Memory B cell (primary cell): ENCODE measurements around the gene NDN.
"Not testable (repeated sequence)": the region's sequence is repeated elsewhere in the genome, so short reads cannot be mapped to it uniquely, and the experiment has no call there.

Experiments used
- ATAC-seq: fragments of 150-1000 bp; cut with Tn5 transposase; 2 replicates; pipeline ENCODE4 v1.10.0; 2021; ENCODE audit warnings: low read depth, mild to moderate bottlenecking, moderate library complexity
- DNase-seq, 2 donors: peaks; one replicate each; pipeline ENCODE4 v3.0.0; 2022; ENCODE audit warnings: low spot score in 2 of 2
- H3K27ac Mint-ChIP-seq: one replicate; pipeline ENCODE4 v1.8.0; 2022; ENCODE audit warnings: mild to moderate bottlenecking, moderate library complexity, mixed read lengths
- H3K27me3 Mint-ChIP-seq: one replicate; pipeline ENCODE4 v1.8.0; 2022; ENCODE audit warnings: mixed read lengths
- H3K36me3 Mint-ChIP-seq: one replicate; pipeline ENCODE4 v1.8.0; 2022; ENCODE audit warnings: mild to moderate bottlenecking, mixed read lengths
- H3K4me1 Mint-ChIP-seq: one replicate; pipeline ENCODE4 v1.8.0; 2022; ENCODE audit warnings: mixed read lengths
- H3K4me3 Mint-ChIP-seq: one replicate; pipeline ENCODE4 v1.8.0; 2022; ENCODE audit warnings: mild to moderate bottlenecking, moderate library complexity, mixed read lengths
- H3K9me3 Mint-ChIP-seq: one replicate; pipeline ENCODE4 v1.8.0; 2022; ENCODE audit warnings: mixed read lengths

NDN gene, protein sequence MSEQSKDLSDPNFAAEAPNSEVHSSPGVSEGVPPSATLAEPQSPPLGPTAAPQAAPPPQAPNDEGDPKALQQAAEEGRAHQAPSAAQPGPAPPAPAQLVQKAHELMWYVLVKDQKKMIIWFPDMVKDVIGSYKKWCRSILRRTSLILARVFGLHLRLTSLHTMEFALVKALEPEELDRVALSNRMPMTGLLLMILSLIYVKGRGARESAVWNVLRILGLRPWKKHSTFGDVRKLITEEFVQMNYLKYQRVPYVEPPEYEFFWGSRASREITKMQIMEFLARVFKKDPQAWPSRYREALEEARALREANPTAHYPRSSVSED

DNA sequence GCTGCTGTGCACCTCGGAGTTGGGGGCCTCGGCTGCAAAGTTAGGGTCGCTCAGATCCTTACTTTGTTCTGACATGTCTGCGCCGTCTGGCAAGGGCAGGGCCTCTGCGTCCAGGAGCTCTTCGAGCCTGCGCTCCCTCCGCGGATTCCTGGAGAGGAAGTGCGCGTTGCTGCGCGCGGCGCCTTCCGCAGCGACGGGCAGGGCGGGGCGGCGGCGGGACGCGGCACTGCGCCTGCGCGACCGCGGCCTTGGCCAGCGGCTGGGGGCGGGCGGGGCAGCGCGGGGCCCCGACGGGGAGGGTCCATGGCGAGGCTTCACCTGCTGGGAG, at the start of gene NDN:
Gene NDN, minus strand, starts transcription at position 163 of the 328 bp plus-strand sequence. Its CDS starts 88 bp downstream, at position 75.
- H3K4me1 Mint-ChIP-seq = no peaks in the 10 kb centered on the region
- no peak for ATAC-seq
- H3K9me3 Mint-ChIP-seq = no peaks in the 10 kb centered on the region
- no peaks in the 10 kb centered on the region for H3K27me3 Mint-ChIP-seq
- no peak for DNase-seq
- no peak within 1 kb of the TSS for H3K27ac Mint-ChIP-seq
- H3K36me3 Mint-ChIP-seq = no peaks in the 10 kb centered on the region
- H3K4me3 Mint-ChIP-seq = no peak within 1 kb of the TSS

DNA sequence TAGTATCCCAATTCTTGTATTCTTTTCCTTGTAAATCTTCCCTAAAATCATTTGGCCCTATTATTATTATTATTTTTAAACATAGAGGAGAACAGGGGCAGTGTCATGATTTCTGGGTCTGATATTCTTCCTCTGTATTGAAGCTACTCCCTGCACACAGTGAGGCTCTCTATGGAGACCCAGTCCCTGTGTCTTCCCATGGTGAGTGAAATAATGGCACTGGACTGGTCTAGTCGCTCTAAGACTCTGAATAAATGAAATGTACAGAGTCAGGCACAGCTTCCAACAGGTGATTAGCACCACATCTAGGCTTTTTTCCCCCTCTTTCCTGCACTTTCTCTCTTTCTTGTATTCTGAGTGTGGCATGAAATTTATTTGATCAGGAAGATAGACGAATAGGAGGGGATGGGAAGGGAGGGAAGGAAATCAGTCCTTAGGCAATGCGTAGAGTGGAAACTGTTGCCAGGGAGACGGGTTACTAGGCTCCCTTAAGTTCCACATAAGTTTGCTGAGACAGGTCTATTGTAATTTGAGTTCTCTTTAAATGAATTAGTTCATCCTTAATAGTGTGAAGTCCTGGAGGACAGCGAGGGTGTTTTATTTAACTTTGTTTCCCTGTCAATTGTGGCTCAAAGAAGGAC, 49.0 kb upstream of the NDN start:
- Mint-ChIP-seq H3K4me1 (no peaks in the 10 kb centered on the region), H3K36me3 (no peaks in the 10 kb centered on the region), H3K27ac (no peak overlapping the region), H3K27me3 (no peaks in the 10 kb centered on the region), H3K9me3 (peaks cover 4% of the 10 kb centered on the region), H3K4me3 (no peak overlapping the region)
- ATAC-seq (no peak), DNase-seq (no peak)

DNA sequence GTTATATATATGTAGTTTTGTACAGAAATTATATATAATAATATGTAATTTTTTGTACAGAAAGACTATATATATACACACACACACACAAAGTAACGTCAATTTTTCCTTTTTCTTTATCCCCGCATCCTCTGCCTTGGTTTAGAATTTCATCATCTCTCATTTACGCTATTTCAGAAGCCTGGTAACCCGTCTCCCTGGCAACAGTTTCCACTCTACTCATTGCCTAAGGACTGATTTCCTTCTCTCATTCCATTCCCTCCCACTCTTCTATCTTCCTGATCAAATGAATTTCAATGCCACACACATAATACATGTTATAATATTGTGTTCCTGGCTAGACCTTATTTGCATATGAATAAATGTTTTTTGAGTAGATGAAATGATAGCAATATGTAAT, 47.8 kb upstream of the NDN start:
- no peaks in the 10 kb centered on the region for H3K27me3 Mint-ChIP-seq
- H3K4me3 Mint-ChIP-seq = no peak overlapping the region
- DNase-seq (no peak), ATAC-seq (no peak)
- no peaks in the 10 kb centered on the region for H3K4me1 Mint-ChIP-seq
- H3K36me3 Mint-ChIP-seq = no peaks in the 10 kb centered on the region
- no peak overlapping the region for H3K27ac Mint-ChIP-seq
- H3K9me3 Mint-ChIP-seq = peaks cover 3% of the 10 kb centered on the region

DNA sequence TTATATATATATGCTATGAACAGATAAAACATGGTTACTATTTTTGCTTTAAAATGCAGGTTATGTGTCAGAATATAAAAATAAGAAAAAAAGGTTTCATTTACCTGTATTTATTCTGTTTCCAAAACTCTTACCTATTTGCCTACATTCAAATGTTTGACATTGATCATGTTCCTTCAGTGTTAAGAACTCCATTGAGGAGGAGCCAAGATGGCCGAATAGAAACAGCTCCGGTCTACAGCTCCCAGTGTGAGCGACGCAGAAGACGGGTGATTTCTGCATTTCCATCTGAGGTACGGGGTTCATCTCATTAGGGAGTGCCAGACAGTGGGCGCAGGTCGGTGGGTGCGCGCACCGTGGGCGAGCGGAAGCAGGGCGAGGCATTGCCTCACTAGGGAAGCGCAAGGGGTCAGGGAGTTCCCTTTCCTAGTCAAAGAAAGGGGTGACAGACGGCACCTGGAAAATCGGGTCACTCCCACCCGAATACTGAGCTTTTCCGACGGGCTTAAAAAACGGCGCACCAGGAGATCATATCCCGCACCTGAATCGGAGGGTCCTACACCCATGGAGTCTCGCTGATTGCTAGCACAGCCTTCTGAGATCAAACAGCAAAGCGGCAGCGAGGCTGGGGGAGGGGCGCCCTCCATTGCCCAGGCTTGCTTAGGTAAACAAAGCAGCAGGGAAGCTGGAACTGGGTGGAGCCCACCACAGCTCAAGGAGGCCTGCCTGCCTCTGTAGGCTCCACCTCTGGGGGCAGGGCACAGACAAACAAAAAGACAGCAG, 27.0 kb upstream of the NDN start:
- not testable (repeated sequence) for ATAC-seq, H3K9me3 Mint-ChIP-seq, H3K27ac Mint-ChIP-seq, DNase-seq, H3K4me1 Mint-ChIP-seq, H3K36me3 Mint-ChIP-seq, H3K27me3 Mint-ChIP-seq, H3K4me3 Mint-ChIP-seq

DNA sequence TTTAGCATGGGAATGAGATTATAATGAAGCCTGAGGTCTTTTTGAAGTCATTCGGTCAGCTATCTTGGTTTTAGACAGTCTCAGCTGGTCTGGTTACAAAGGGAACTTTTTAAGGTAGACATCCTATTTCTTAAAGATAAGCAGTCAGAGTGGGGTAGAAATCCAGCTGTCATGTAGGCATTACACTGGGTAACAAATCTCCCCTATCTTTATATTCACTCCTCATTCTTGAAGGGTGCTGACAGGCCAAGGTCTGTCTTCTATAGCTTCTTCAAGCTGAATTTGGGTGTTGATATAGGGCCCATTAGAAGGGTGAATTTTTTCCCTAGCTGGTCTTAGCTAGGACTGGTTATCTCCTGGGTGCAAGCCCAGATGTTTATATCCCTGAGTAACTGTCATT, 21.2 kb upstream of the NDN start:
- peaks cover 2% of the 10 kb centered on the region for H3K9me3 Mint-ChIP-seq
- no peaks in the 10 kb centered on the region for H3K4me1 Mint-ChIP-seq
- no peak for ATAC-seq
- H3K27ac Mint-ChIP-seq = no peak overlapping the region
- H3K27me3 Mint-ChIP-seq = no peaks in the 10 kb centered on the region
- no peak for DNase-seq
- H3K4me3 Mint-ChIP-seq = no peak overlapping the region
- H3K36me3 Mint-ChIP-seq = no peaks in the 10 kb centered on the region

DNA sequence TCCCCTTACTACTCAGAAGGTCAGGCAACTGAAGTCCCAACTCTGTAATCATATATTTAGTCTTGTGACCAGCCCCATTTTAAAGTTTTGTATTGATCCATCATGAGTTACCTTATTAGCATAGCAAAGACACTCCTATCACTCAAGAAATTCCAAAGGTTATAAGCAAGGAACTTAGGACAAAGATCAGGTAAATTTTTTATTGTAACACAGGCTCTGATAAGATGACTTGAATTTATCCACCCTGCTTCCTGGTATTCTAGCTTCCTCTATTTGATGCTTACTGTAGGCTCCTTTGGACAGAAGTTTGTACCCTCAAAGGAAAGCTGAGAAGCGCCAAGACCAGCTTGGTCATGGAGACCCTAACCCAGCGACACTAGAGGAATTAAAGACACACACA, 8.2 kb upstream of the NDN start:
- H3K4me1 Mint-ChIP-seq = no peaks in the 10 kb centered on the region
- ATAC-seq (no peak), DNase-seq (no peak)
- H3K27ac Mint-ChIP-seq = no peak overlapping the region
- no peaks in the 10 kb centered on the region for H3K36me3 Mint-ChIP-seq
- no peaks in the 10 kb centered on the region for H3K27me3 Mint-ChIP-seq
- no peak overlapping the region for H3K4me3 Mint-ChIP-seq
- H3K9me3 Mint-ChIP-seq = peaks cover 4% of the 10 kb centered on the region

DNA sequence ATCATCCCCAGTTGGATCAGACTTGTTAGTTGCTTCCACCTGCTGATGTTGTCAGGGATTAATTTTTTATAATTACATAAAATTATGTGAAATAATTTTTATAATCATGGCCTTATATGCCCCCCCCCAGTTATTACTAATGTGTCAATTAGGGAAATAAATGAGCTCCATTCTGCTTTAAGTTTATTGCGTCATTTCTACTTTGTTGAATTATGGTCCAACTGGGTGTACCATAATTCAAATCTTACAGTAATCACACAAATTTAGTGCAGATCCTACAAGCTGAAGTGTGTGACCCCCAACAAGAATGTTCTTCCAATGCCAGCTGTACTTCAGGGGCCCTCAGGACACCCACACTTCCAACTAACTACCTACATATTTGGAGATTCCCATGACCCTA, 7.5 kb upstream of the NDN start:
- no peak for ATAC-seq
- no peak overlapping the region for H3K4me3 Mint-ChIP-seq
- no peaks in the 10 kb centered on the region for H3K27me3 Mint-ChIP-seq
- H3K27ac Mint-ChIP-seq = no peak overlapping the region
- H3K36me3 Mint-ChIP-seq = no peaks in the 10 kb centered on the region
- H3K4me1 Mint-ChIP-seq = no peaks in the 10 kb centered on the region
- H3K9me3 Mint-ChIP-seq = peaks cover 4% of the 10 kb centered on the region
- DNase-seq = no peak

DNA sequence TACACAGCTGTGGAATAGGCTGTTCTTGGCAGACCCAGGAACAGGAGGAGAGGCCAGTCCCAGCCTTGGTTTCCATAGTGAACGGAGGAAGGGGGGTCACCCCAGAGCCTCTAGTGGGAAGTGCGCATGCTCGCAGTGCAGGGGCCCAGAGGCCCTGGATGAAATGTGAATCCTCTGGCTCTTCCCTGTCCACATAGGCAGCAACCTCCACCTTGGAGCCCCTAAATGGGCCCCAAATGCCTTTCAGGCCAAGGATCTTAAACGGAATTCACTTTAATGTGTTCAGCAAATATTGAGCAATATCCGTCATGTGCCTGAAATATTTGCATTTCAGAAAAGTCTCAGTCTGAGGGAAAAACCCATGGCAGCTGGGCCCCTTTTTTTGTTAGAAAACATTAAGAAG, 3.3 kb upstream of the NDN start:
- no peak overlapping the region for H3K27ac Mint-ChIP-seq
- H3K4me1 Mint-ChIP-seq = no peaks in the 10 kb centered on the region
- no peaks in the 10 kb centered on the region for H3K36me3 Mint-ChIP-seq
- ATAC-seq (no peak), DNase-seq (no peak)
- H3K9me3 Mint-ChIP-seq = peaks cover 4% of the 10 kb centered on the region
- H3K27me3 Mint-ChIP-seq = no peaks in the 10 kb centered on the region
- H3K4me3 Mint-ChIP-seq = no peak overlapping the region

DNA sequence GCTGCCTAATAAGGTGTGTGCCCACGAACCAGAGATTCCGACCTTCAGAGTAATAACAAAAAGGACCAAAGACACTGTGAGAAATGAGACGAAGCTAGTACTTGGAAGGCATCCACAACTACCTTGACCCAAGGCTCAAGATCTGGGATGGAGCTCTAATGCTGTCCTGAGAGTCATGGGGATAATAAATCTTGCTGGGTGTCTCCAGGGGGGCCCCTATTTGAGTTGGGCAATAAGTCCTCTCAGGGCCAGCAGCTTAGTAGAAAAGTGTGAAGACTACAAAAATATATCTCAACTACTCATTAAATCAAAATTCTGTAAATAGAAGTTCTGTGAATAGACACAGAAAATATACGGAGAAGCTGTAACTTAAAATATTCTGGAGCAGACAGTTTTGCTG, 2.9 kb upstream of the NDN start:
- H3K4me1 Mint-ChIP-seq = no peaks in the 10 kb centered on the region
- peaks cover 3% of the 10 kb centered on the region for H3K9me3 Mint-ChIP-seq
- DNase-seq = no peak
- H3K36me3 Mint-ChIP-seq = no peaks in the 10 kb centered on the region
- ATAC-seq = no peak
- H3K27ac Mint-ChIP-seq = no peak overlapping the region
- H3K4me3 Mint-ChIP-seq = no peak overlapping the region
- H3K27me3 Mint-ChIP-seq = no peaks in the 10 kb centered on the region

DNA sequence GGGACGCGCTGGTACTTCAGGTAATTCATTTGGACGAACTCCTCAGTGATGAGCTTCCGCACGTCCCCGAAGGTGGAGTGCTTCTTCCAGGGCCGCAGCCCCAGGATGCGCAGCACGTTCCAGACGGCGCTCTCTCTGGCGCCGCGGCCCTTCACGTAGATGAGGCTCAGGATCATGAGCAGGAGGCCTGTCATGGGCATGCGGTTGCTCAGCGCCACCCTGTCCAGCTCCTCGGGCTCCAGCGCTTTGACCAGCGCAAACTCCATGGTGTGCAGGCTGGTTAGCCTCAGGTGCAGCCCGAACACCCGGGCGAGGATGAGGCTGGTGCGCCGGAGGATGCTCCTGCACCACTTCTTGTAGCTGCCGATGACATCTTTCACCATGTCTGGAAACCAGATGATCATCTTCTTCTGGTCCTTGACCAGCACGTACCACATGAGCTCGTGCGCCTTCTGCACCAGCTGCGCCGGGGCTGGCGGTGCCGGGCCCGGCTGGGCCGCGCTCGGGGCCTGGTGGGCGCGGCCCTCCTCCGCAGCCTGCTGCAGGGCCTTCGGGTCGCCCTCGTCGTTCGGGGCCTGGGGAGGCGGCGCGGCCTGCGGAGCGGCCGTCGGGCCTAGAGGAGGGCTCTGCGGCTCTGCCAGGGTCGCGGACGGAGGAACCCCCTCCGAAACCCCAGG, 501 bp downstream of the NDN start:
- H3K27ac Mint-ChIP-seq = no peak overlapping the region
- DNase-seq = no peak
- H3K4me1 Mint-ChIP-seq = no peaks in the 10 kb centered on the region
- no peaks in the 10 kb centered on the region for H3K27me3 Mint-ChIP-seq
- no peak overlapping the region for H3K4me3 Mint-ChIP-seq
- ATAC-seq = no peak
- H3K36me3 Mint-ChIP-seq = no peaks in the 10 kb centered on the region
- H3K9me3 Mint-ChIP-seq = no peaks in the 10 kb centered on the region

DNA sequence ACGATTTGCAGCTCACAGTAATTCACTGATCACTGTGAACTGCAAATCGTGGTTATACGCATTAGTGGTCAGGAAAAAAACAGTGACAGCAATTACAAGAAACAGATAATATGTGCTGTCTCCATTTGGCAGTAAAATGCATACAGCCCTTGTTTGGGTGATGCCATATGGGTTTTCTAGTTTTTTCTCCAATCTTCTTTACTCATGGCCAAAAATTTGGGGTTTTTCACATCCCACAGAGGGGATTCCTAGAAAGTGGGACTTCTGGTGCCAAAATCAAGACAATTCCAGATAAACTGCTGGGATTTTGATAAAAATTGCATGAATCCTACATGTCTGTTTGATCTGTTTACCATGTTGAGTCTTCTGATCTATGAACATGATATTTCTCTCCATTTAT, 15.6 kb downstream of the NDN start:
- ATAC-seq (no peak), DNase-seq (no peak)
- no peak overlapping the region for H3K27ac Mint-ChIP-seq
- H3K27me3 Mint-ChIP-seq = no peaks in the 10 kb centered on the region
- H3K4me1 Mint-ChIP-seq = no peaks in the 10 kb centered on the region
- no peaks in the 10 kb centered on the region for H3K36me3 Mint-ChIP-seq
- no peak overlapping the region for H3K4me3 Mint-ChIP-seq
- no peaks in the 10 kb centered on the region for H3K9me3 Mint-ChIP-seq

DNA sequence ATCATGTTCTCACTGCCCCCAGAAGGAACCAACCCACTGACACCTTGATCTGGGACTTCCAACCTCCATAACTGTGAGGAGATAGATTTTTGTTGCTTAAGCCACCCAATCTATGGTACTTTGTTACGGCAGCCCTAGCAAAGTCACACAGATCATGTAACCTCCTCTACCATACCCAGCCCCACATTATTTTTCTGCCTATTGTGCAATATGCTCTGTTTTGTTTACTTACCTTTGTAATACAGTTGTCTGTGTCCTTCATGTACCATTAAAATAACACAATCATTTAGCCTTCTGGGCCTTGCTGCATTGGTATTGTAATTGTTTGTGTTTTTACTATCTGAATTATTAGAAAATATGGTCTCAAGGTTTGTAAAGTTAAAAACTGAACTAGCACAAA, 16.1 kb downstream of the NDN start:
- Mint-ChIP-seq H3K27ac (no peak overlapping the region), H3K4me3 (no peak overlapping the region), H3K9me3 (no peaks in the 10 kb centered on the region), H3K4me1 (no peaks in the 10 kb centered on the region), H3K36me3 (no peaks in the 10 kb centered on the region), H3K27me3 (no peaks in the 10 kb centered on the region)
- no peak for ATAC-seq
- DNase-seq = no peak

DNA sequence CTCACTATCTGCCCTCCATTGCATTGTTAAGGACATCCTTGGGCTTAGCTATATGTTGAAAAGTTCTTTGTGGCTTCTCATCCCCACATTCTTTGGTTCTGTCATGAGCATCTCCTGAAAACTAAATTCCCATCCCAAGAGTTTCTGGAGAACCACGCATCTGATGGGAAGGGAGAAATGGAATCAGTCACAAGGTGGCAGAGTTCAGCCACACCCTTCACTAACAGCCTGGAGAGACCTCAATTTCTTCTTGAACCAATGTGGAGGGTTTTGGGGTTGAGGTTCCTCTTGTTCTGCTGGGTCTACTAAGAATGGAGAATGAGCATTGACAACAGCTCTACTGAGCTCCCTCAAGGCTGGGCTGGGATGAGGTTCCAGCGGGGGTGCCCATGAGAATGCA, 23.9 kb downstream of the NDN start:
- no peaks in the 10 kb centered on the region for H3K27me3 Mint-ChIP-seq
- no peaks in the 10 kb centered on the region for H3K36me3 Mint-ChIP-seq
- H3K4me1 Mint-ChIP-seq = no peaks in the 10 kb centered on the region
- no peaks in the 10 kb centered on the region for H3K9me3 Mint-ChIP-seq
- DNase-seq (no peak), ATAC-seq (no peak)
- H3K27ac Mint-ChIP-seq = no peak overlapping the region
- no peak overlapping the region for H3K4me3 Mint-ChIP-seq

DNA sequence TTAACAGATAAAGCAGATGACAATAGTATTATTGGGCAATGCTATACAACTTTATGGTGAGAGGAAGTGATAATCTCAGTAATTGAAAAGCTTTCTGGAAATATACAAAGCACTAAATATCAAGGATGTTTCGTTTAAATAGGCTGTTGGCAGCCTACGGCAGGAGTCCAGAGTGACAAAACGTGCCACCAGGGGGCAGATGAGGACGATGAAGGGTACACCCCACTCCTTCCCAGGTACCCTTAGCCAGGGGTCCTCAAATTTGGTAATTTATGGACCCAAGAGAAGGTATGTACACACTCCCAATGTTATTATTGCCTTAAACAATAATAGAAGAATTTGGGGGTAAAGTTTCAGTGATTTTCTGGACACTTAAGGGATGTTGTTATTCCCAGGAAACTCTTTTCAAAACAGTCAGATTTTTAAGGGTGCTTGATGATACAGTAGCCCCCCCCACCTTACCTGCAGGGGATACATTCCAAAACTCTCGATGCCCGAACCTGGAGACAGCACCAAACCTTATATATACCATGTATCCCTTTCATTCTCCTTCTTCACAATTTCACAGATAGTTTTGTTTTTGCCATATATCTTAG, 38.1 kb downstream of the NDN start:
- Mint-ChIP-seq H3K9me3 (no peaks in the 10 kb centered on the region), H3K36me3 (no peaks in the 10 kb centered on the region), H3K27me3 (peaks cover 3% of the 10 kb centered on the region), H3K27ac (no peak overlapping the region), H3K4me3 (no peak overlapping the region), H3K4me1 (no peaks in the 10 kb centered on the region)
- ATAC-seq = no peak
- DNase-seq = no peak
